ENCODE data around the gene DAPK3.

Gene DAPK3

GRCh38 chr19:3936506-3937442, 34.1 kb downstream of the DAPK3 start:
- no peaks in the 10 kb centered on the region for H3K4me1 ChIP-seq (ENCODE audit: insufficient read depth, low read length, poor library complexity, severe bottlenecking)
- no peaks in the 10 kb centered on the region for H3K79me2 ChIP-seq (ENCODE audit: insufficient read depth, low read length)
- no peaks in the 10 kb centered on the region for H3K27me3 ChIP-seq (ENCODE audit: insufficient read depth, low read length, poor library complexity, severe bottlenecking)
- H3K4me3 ChIP-seq (ENCODE audit: low read length, poor library complexity, severe bottlenecking) = no peak overlapping the region
- no peaks in the 10 kb centered on the region for H3K9me3 ChIP-seq (ENCODE audit: insufficient read depth, low read depth, low read length)
- H3K4me2 ChIP-seq (ENCODE audit: low read depth, low read length, poor library complexity, severe bottlenecking) = no peak overlapping the region
- H3K36me3 ChIP-seq (ENCODE audit: insufficient read depth, low read length) = no peaks in the 10 kb centered on the region
- H3K9me2 ChIP-seq (replicated peaks; ENCODE audit: low read depth, low read length) = no peaks in the 10 kb centered on the region
- H4K20me1 ChIP-seq (ENCODE audit: insufficient read depth, low read length, poor library complexity, severe bottlenecking) = no peaks in the 10 kb centered on the region
- no peak overlapping the region for H3K9ac ChIP-seq (ENCODE audit: low read depth, low read length, poor library complexity, severe bottlenecking)
- no peak for TF ChIP-seq CTCF (conservative IDR thresholded peaks at IDR 0.05; ENCODE audit: low read length)
- TF ChIP-seq EZH2phosphoT487 (IDR thresholded peaks at IDR 0.05; ENCODE audit: borderline replicate concordance) = no peak
- H2AFZ ChIP-seq (ENCODE audit: low read length) = no peak overlapping the region
- no peaks in the 10 kb centered on the region for H3F3A ChIP-seq (ENCODE audit: low read depth)

- no peaks in the 10 kb centered on the region for H3K4me1 ChIP-seq (ENCODE audit: insufficient read depth, low read length, poor library complexity, severe bottlenecking)
- H3F3A ChIP-seq (ENCODE audit: low read depth) = no peaks in the 10 kb centered on the region
- H2AFZ ChIP-seq (ENCODE audit: low read length) = no peak within 1 kb of the TSS
- no peaks in the 10 kb centered on the region for H3K9me2 ChIP-seq (replicated peaks; ENCODE audit: low read depth, low read length)
- no peaks in the 10 kb centered on the region for H4K20me1 ChIP-seq (ENCODE audit: insufficient read depth, low read length, poor library complexity, severe bottlenecking)
- no peaks in the 10 kb centered on the region for H3K36me3 ChIP-seq (ENCODE audit: insufficient read depth, low read length)
- no peak within 1 kb of the TSS for H3K4me3 ChIP-seq (ENCODE audit: low read length, poor library complexity, severe bottlenecking)
- no peak within 1 kb of the TSS for H3K9ac ChIP-seq (ENCODE audit: low read depth, low read length, poor library complexity, severe bottlenecking)
- no peaks in the 10 kb centered on the region for H3K9me3 ChIP-seq (ENCODE audit: insufficient read depth, low read depth, low read length)
- no peak for TF ChIP-seq EZH2phosphoT487 (IDR thresholded peaks at IDR 0.05; ENCODE audit: borderline replicate concordance)
- no peak for TF ChIP-seq CTCF (conservative IDR thresholded peaks at IDR 0.05; ENCODE audit: low read length)
- no peaks in the 10 kb centered on the region for H3K79me2 ChIP-seq (ENCODE audit: insufficient read depth, low read length)
- no peak within 1 kb of the TSS for H3K4me2 ChIP-seq (ENCODE audit: low read depth, low read length, poor library complexity, severe bottlenecking)
- no peaks in the 10 kb centered on the region for H3K27me3 ChIP-seq (ENCODE audit: insufficient read depth, low read length, poor library complexity, severe bottlenecking)
Measured at GRCh38 chr19:3932931-3933810, 37.7 kb downstream of the DAPK3 start, which contains the start of gene NMRK2. NMRK2 (plus strand) TSS chr19:3933069; CDS start chr19:3933672, 603 bp downstream.

- no peaks in the 10 kb centered on the region for H3K27me3 ChIP-seq (ENCODE audit: insufficient read depth, low read length, poor library complexity, severe bottlenecking)
- H3K9ac ChIP-seq (ENCODE audit: low read depth, low read length, poor library complexity, severe bottlenecking) = no peak overlapping the region
- H3K4me1 ChIP-seq (ENCODE audit: insufficient read depth, low read length, poor library complexity, severe bottlenecking) = no peaks in the 10 kb centered on the region
- H4K20me1 ChIP-seq (ENCODE audit: insufficient read depth, low read length, poor library complexity, severe bottlenecking) = no peaks in the 10 kb centered on the region
- no peaks in the 10 kb centered on the region for H3K9me2 ChIP-seq (replicated peaks; ENCODE audit: low read depth, low read length)
- TF ChIP-seq CTCF (conservative IDR thresholded peaks at IDR 0.05; ENCODE audit: low read length) (no peak), EZH2phosphoT487 (IDR thresholded peaks at IDR 0.05; ENCODE audit: borderline replicate concordance) (no peak)
- no peaks in the 10 kb centered on the region for H3F3A ChIP-seq (ENCODE audit: low read depth)
- no peaks in the 10 kb centered on the region for H3K36me3 ChIP-seq (ENCODE audit: insufficient read depth, low read length)
- no peaks in the 10 kb centered on the region for H3K9me3 ChIP-seq (ENCODE audit: insufficient read depth, low read depth, low read length)
- H3K4me2 ChIP-seq (ENCODE audit: low read depth, low read length, poor library complexity, severe bottlenecking) = no peak overlapping the region
- H3K79me2 ChIP-seq (ENCODE audit: insufficient read depth, low read length) = no peaks in the 10 kb centered on the region
- H2AFZ ChIP-seq (ENCODE audit: low read length) = no peak overlapping the region
- no peak overlapping the region for H3K4me3 ChIP-seq (ENCODE audit: low read length, poor library complexity, severe bottlenecking)
Measured at GRCh38 chr19:3931041-3931440, 39.9 kb downstream of the DAPK3 start.

All from Loucy (cell line).